ENCODE measurements around the gene CCDC18.

CCDC18 gene

GRCh38 chr1:93179886-93180722, 420 bp upstream of the CCDC18 start, which contains the start of gene TMED5:
TMED5 (minus strand) TSS chr1:93180413; CDS start chr1:93180242, 171 bp downstream.
- no peaks in the 10 kb centered on the region for H3K9me3 ChIP-seq (ENCODE audit: low read depth, low read length)
- peak within 1 kb of the TSS; percentile 80 for H3K9ac ChIP-seq (ENCODE audit: insufficient read length)
- H3K36me3 ChIP-seq (ENCODE audit: insufficient read depth, low read length) = peaks cover 10% of the 10 kb centered on the region; the same call in 1 of the 2 replicates
- DNase-seq (ENCODE audit: low read depth, low spot score) = peak; percentile 77
- TF ChIP-seq POLR2AphosphoS5 (IDR thresholded peaks at IDR 0.05; ENCODE audit: borderline replicate concordance, low read depth, low read length) = peak; percentile 84
- TF ChIP-seq EZH2 (IDR thresholded peaks at IDR 0.05) = no peak
- peak; percentile 83 for TF ChIP-seq FOXP2 (optimal IDR thresholded peaks at IDR 0.05; ENCODE audit: control extremely low read depth, extremely low read length, insufficient read depth)
- peak within 1 kb of the TSS; percentile 97 for H3K4me3 ChIP-seq
- peak within 1 kb of the TSS; percentile 88 for H3K27ac ChIP-seq

GRCh38 chr1:93186667-93187066, 6.1 kb downstream of the CCDC18 start:
- Histone ChIP-seq H3K4me3 (no peak overlapping the region), H3K36me3 (ENCODE audit: insufficient read depth, low read length) (no peaks in the 10 kb centered on the region; the same call in 1 of the 2 replicates), H3K9me3 (ENCODE audit: low read depth, low read length) (no peaks in the 10 kb centered on the region), H3K27ac (no peak overlapping the region), H3K9ac (ENCODE audit: insufficient read length) (no peak overlapping the region)
- TF ChIP-seq POLR2AphosphoS5 (IDR thresholded peaks at IDR 0.05; ENCODE audit: borderline replicate concordance, low read depth, low read length) (no peak), EZH2 (IDR thresholded peaks at IDR 0.05) (no peak), FOXP2 (optimal IDR thresholded peaks at IDR 0.05; ENCODE audit: control extremely low read depth, extremely low read length, insufficient read depth) (no peak)
- no peak for DNase-seq (ENCODE audit: low read depth, low spot score)

- no peak for TF ChIP-seq FOXP2 (optimal IDR thresholded peaks at IDR 0.05; ENCODE audit: control extremely low read depth, extremely low read length, insufficient read depth)
- TF ChIP-seq EZH2 (IDR thresholded peaks at IDR 0.05) = no peak
- no peak for TF ChIP-seq POLR2AphosphoS5 (IDR thresholded peaks at IDR 0.05; ENCODE audit: borderline replicate concordance, low read depth, low read length)
Measured at GRCh38 chr1:93190432-93190831, 9.9 kb downstream of the CCDC18 start.

GRCh38 chr1:93194231-93194990, 13.9 kb downstream of the CCDC18 start:
- no peak for DNase-seq (ENCODE audit: low read depth, low spot score)
- H3K36me3 ChIP-seq (ENCODE audit: insufficient read depth, low read length) = peaks cover 32% of the 10 kb centered on the region

More at GRCh38 chr1:93190432-93190831, 9.9 kb downstream of the CCDC18 start:
- Histone ChIP-seq H3K9me3 (ENCODE audit: low read depth, low read length) (no peaks in the 10 kb centered on the region), H3K36me3 (ENCODE audit: insufficient read depth, low read length) (peaks cover 9% of the 10 kb centered on the region), H3K4me3 (no peak overlapping the region), H3K9ac (ENCODE audit: insufficient read length) (no peak overlapping the region), H3K27ac (no peak overlapping the region)
- no peak for DNase-seq (ENCODE audit: low read depth, low spot score)

GRCh38 chr1:93196591-93196990, 16.1 kb downstream of the CCDC18 start:
- Histone ChIP-seq H3K9ac (ENCODE audit: insufficient read length) (no peak overlapping the region), H3K4me3 (no peak overlapping the region), H3K36me3 (ENCODE audit: insufficient read depth, low read length) (peaks cover 32% of the 10 kb centered on the region), H3K9me3 (ENCODE audit: low read depth, low read length) (no peaks in the 10 kb centered on the region), H3K27ac (no peak overlapping the region)
- TF ChIP-seq POLR2AphosphoS5 (IDR thresholded peaks at IDR 0.05; ENCODE audit: borderline replicate concordance, low read depth, low read length) (no peak), EZH2 (IDR thresholded peaks at IDR 0.05) (no peak), FOXP2 (optimal IDR thresholded peaks at IDR 0.05; ENCODE audit: control extremely low read depth, extremely low read length, insufficient read depth) (no peak)
- no peak for DNase-seq (ENCODE audit: low read depth, low spot score)

More at GRCh38 chr1:93194231-93194990, 13.9 kb downstream of the CCDC18 start:
- H3K27ac ChIP-seq = no peak overlapping the region
- no peaks in the 10 kb centered on the region for H3K9me3 ChIP-seq (ENCODE audit: low read depth, low read length)
- H3K4me3 ChIP-seq = no peak overlapping the region
- TF ChIP-seq POLR2AphosphoS5 (IDR thresholded peaks at IDR 0.05; ENCODE audit: borderline replicate concordance, low read depth, low read length) = no peak
- no peak for TF ChIP-seq FOXP2 (optimal IDR thresholded peaks at IDR 0.05; ENCODE audit: control extremely low read depth, extremely low read length, insufficient read depth)
- TF ChIP-seq EZH2 (IDR thresholded peaks at IDR 0.05) = no peak
- no peak overlapping the region for H3K9ac ChIP-seq (ENCODE audit: insufficient read length)

GRCh38 chr1:93199150-93199549, 18.6 kb downstream of the CCDC18 start:
- no peak for DNase-seq (ENCODE audit: low read depth, low spot score)
- Histone ChIP-seq H3K9me3 (ENCODE audit: low read depth, low read length) (no peaks in the 10 kb centered on the region), H3K27ac (no peak overlapping the region), H3K36me3 (ENCODE audit: insufficient read depth, low read length) (peaks cover 41% of the 10 kb centered on the region), H3K4me3 (no peak overlapping the region), H3K9ac (ENCODE audit: insufficient read length) (no peak overlapping the region)
- TF ChIP-seq FOXP2 (optimal IDR thresholded peaks at IDR 0.05; ENCODE audit: control extremely low read depth, extremely low read length, insufficient read depth) = no peak
- TF ChIP-seq POLR2AphosphoS5 (IDR thresholded peaks at IDR 0.05; ENCODE audit: borderline replicate concordance, low read depth, low read length) = no peak
- no peak for TF ChIP-seq EZH2 (IDR thresholded peaks at IDR 0.05)

GRCh38 chr1:93200086-93200620, 19.6 kb downstream of the CCDC18 start:
- peaks cover 35% of the 10 kb centered on the region for H3K36me3 ChIP-seq (ENCODE audit: insufficient read depth, low read length)

GRCh38 chr1:93200714-93201113, 20.2 kb downstream of the CCDC18 start:
- no peak overlapping the region for H3K27ac ChIP-seq
- H3K9ac ChIP-seq (ENCODE audit: insufficient read length) = no peak overlapping the region
- H3K9me3 ChIP-seq (ENCODE audit: low read depth, low read length) = no peaks in the 10 kb centered on the region
- peaks cover 30% of the 10 kb centered on the region for H3K36me3 ChIP-seq (ENCODE audit: insufficient read depth, low read length)
- DNase-seq (ENCODE audit: low read depth, low spot score) = no peak
- H3K4me3 ChIP-seq = no peak overlapping the region
- TF ChIP-seq POLR2AphosphoS5 (IDR thresholded peaks at IDR 0.05; ENCODE audit: borderline replicate concordance, low read depth, low read length) (no peak), EZH2 (IDR thresholded peaks at IDR 0.05) (no peak), FOXP2 (optimal IDR thresholded peaks at IDR 0.05; ENCODE audit: control extremely low read depth, extremely low read length, insufficient read depth) (no peak)

More at GRCh38 chr1:93200086-93200620, 19.6 kb downstream of the CCDC18 start:
- Histone ChIP-seq H3K27ac (no peak overlapping the region), H3K9me3 (ENCODE audit: low read depth, low read length) (no peaks in the 10 kb centered on the region), H3K9ac (ENCODE audit: insufficient read length) (no peak overlapping the region), H3K4me3 (no peak overlapping the region)
- TF ChIP-seq POLR2AphosphoS5 (IDR thresholded peaks at IDR 0.05; ENCODE audit: borderline replicate concordance, low read depth, low read length) (no peak), EZH2 (IDR thresholded peaks at IDR 0.05) (no peak)
- no peak for DNase-seq (ENCODE audit: low read depth, low spot score)

All from SK-N-MC (cell line).